BE2C (cell line): ENCODE results near the gene MTHFD2.

ENCODE experiments used
- DNase-seq: peaks from one replicate; pipeline ENCODE4 v3.0.0-alpha.2; 2020
- H3K27me3 ChIP-seq: fragments of 250-450 bp; sonication (Bioruptor Pico); 2 replicates; pipeline ENCODE4 v1.5.1; 2020; ENCODE audit warnings: mild to moderate bottlenecking
- H3K36me3 ChIP-seq: fragments of 250-450 bp; sonication (Bioruptor Pico); 2 replicates; pipeline ENCODE4 v1.5.1; 2020; ENCODE audit warnings: mild to moderate bottlenecking
- H3K4me1 ChIP-seq: fragments of 250-450 bp; sonication (Bioruptor Pico); 2 replicates; pipeline ENCODE4 v1.5.1; 2020
- H3K4me3 ChIP-seq: 2 replicates; pipeline ENCODE4 v1.5.1; 2011; ENCODE audit warnings: low read depth, low read length
- H3K9me3 ChIP-seq: fragments of 250-450 bp; sonication (Bioruptor Pico); 2 replicates; pipeline ENCODE4 v1.5.1; 2020
- TF ChIP-seq, protein P1 (sequence below): IDR thresholded peaks from 2 replicates; pipeline ENCODE4 v1.5.1; 2012; ENCODE audit warnings: mild to moderate bottlenecking, low read depth, low read length

Gene MTHFD2

DNA sequence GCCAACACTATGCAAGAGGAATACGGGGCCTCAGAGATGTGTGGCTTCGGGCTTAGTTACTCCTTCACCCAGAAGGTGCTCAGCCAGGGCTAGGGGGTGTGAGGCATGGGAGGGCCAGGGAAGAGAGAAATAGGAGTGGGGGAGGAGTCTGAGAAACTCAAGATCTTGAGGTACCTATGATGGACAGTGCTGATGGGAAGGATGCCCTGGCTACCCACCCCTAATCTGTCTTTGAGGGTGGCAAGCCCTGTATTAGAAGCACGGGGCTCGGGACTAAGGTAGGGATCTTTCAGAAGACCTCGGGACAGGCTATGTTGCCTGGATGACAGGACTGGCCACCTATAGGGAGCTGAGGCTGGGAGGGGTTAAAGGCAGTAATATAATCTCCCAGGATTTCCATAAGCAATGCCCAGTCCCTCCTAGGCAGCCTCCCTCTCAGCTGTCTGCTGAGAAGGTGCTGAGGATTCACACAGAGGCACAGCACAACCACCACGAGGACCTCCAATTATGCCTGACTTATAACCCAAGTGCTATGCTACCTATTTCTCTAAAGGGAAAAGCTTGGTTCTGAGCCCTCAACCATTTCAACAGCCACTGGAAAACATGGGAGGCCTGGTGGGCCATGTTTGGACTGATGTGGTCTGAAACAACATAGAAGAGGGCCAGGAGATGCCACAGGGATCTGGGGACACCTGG lies 23.3 kb downstream of the MTHFD2 start:
- Histone ChIP-seq H3K9me3 (no peaks in the 10 kb centered on the region), H3K4me1 (no peaks in the 10 kb centered on the region), H3K27me3 (no peaks in the 10 kb centered on the region), H3K4me3 (no peak overlapping the region), H3K36me3 (peaks cover 7% of the 10 kb centered on the region; the same call in 1 of the 2 replicates)
- DNase-seq: no peak
- TF ChIP-seq, protein P1, sequence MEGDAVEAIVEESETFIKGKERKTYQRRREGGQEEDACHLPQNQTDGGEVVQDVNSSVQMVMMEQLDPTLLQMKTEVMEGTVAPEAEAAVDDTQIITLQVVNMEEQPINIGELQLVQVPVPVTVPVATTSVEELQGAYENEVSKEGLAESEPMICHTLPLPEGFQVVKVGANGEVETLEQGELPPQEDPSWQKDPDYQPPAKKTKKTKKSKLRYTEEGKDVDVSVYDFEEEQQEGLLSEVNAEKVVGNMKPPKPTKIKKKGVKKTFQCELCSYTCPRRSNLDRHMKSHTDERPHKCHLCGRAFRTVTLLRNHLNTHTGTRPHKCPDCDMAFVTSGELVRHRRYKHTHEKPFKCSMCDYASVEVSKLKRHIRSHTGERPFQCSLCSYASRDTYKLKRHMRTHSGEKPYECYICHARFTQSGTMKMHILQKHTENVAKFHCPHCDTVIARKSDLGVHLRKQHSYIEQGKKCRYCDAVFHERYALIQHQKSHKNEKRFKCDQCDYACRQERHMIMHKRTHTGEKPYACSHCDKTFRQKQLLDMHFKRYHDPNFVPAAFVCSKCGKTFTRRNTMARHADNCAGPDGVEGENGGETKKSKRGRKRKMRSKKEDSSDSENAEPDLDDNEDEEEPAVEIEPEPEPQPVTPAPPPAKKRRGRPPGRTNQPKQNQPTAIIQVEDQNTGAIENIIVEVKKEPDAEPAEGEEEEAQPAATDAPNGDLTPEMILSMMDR: no peak

DNA sequence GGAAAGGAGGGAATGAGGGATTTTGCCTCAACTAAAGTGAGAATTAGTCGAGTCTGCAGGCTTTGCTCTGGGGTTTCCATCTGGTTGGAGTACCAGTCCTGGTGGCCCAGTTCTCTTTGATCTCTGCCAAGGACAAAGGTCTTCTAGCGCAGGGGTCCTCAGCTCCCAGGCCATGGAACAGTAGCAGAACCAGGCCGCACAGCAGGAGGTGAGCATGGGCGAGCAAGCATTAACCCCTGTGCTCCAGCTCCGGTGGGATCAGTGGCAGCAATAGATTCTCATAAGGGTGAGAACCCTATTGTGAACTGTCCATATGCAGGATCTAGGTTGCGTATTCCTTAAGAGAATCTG lies 23.9 kb downstream of the MTHFD2 start:
- no peak for DNase-seq
- Histone ChIP-seq H3K36me3 (peaks cover 7% of the 10 kb centered on the region; the same call in 1 of the 2 replicates), H3K9me3 (no peaks in the 10 kb centered on the region), H3K27me3 (no peaks in the 10 kb centered on the region), H3K4me1 (no peaks in the 10 kb centered on the region), H3K4me3 (no peak overlapping the region)
- TF ChIP-seq, protein P1: no peak

GRCh38 chr2:74223941-74224770 lies 25.7 kb downstream of the MTHFD2 start:
- no peaks in the 10 kb centered on the region for H3K4me1 ChIP-seq

GRCh38 chr2:74225698-74226459 lies 27.5 kb downstream of the MTHFD2 start:
- TF ChIP-seq, protein P1: no peak
- no peak overlapping the region for H3K4me3 ChIP-seq
- no peaks in the 10 kb centered on the region for H3K27me3 ChIP-seq
- H3K36me3 ChIP-seq: no peaks in the 10 kb centered on the region
- no peaks in the 10 kb centered on the region for H3K9me3 ChIP-seq
- no peaks in the 10 kb centered on the region for H3K4me1 ChIP-seq
- no peak for DNase-seq

More at GRCh38 chr2:74223941-74224770, 25.7 kb downstream of the MTHFD2 start:
- no peak overlapping the region for H3K4me3 ChIP-seq
- H3K36me3 ChIP-seq: no peaks in the 10 kb centered on the region
- TF ChIP-seq, protein P1: no peak
- no peak for DNase-seq
- no peaks in the 10 kb centered on the region for H3K27me3 ChIP-seq
- no peaks in the 10 kb centered on the region for H3K9me3 ChIP-seq

GRCh38 chr2:74226648-74227213 lies 28.3 kb downstream of the MTHFD2 start:
- Histone ChIP-seq H3K4me3 (no peak overlapping the region), H3K27me3 (no peaks in the 10 kb centered on the region), H3K36me3 (no peaks in the 10 kb centered on the region), H3K9me3 (no peaks in the 10 kb centered on the region), H3K4me1 (no peaks in the 10 kb centered on the region)
- DNase-seq: no peak
- TF ChIP-seq, protein P1: no peak
